Keratinocyte (primary cell): ENCODE data around the gene ZC3H12C.

Experiments
- CTCF ChIP-seq, 3 experiments: IDR thresholded peaks in 1 of 3; conservative IDR thresholded peaks in 1 of 3; optimal IDR thresholded peaks in 1 of 3; 2 replicates in 2 of 3; 3 replicates in 1 of 3; pipeline versions ENCODE3 to v1.5.1; 2011; ENCODE audit warnings: low read length in 3 of 3, mild to moderate bottlenecking in 3 of 3, moderate library complexity in 2 of 3, control low read depth in 1 of 3, inconsistent platforms in 1 of 3; ENCODE audit not compliant: insufficient read depth in 2 of 3; ENCODE audit errors: extremely low read depth in 1 of 3
- EZH2 ChIP-seq: IDR thresholded peaks from one replicate; pipeline ENCODE4 v1.6.1; 2012; ENCODE audit warnings: inconsistent platforms, mild to moderate bottlenecking, low read length, moderate library complexity

DNA sequence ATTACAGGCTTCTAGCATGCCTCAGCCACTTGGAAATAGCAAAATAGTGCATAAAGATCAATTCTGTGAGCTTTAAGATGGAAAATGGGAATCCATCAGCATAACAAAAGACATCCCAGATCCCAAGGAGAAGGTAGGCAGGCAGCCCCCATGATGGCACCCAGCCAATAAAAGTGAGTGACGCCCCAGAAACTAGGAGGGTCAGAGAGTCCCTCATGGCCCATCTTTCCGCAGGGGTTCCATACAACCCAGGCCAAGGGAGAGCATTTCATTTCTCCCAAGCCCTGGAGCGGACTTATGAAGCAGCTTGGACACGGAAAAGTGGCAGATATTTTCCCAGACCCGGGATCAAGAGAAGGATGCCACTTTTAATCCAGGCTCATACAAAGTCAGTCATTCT, 93.3 kb downstream of the ZC3H12C start:
- TF ChIP-seq CTCF (optimal IDR thresholded peaks at IDR 0.05 in 1 of 3, IDR thresholded peaks at IDR 0.05 in 1 of 3, conservative IDR thresholded peaks at IDR 0.05 in 1 of 3; ENCODE audit: extremely low read depth in 1 of 3, insufficient read depth in 2 of 3, low read length in 3 of 3) (no peak), EZH2 (no peak)
